Endometrial microvascular endothelial cells (primary cell): ENCODE data around the gene DOCK2. TPM values are rescaled to one million over a fixed set of nuclear protein-coding genes. Genes with fewer than 3 reads are reported as not detected.
"Not testable (repeated sequence)": the region's sequence is repeated elsewhere in the genome, so short reads cannot be mapped to it uniquely, and the experiment has no call there.

Experiments
- in situ Hi-C: cut with HindIII; loops from 2 replicates; pipeline ENCODE4 v1.10.0; 2017; ENCODE audit warnings: low sequenced_read_pairs, low pct_unique_long_range_greater_than_20kb; ENCODE audit errors: inconsistent ontology term
- total RNA-seq: library from RNA; depleted of rRNA; stranded (reverse); fragments of >200 nt; gene quantifications from one replicate; pipeline ENCODE4 v1.2.3, GENCODE V29; 2015; ENCODE audit errors: inconsistent ontology term

The DOCK2 gene
- total RNA-seq, result not detected

DNA sequence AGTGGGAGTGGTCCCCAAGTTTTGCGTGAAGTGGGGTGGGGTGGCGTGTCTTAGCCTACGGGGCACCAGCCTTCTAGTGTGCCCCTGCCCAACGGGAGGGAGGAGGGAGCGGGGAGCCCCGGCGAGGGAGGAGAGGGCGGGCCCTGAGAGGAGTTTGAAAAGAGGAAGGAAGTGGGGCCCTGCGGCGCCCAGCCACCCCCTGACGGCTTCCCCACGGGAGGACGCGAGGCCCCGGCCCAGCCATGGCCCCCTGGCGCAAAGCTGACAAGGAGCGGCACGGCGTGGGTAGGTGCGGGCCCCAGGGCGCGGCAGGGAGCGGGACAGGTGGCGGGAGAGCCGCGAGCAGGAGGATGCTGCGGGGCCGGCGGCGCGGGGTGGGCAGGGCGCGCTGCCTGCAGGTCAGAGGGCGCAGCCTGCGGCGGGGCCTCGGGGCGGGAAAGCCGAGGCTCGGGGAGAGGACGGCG, at the start of gene DOCK2:
Gene DOCK2 (plus strand): TSS at position 191 of the 464 bp plus-strand sequence. CDS start 52 bp downstream, at position 243.
- in situ Hi-C loops, result no loop called here

DNA sequence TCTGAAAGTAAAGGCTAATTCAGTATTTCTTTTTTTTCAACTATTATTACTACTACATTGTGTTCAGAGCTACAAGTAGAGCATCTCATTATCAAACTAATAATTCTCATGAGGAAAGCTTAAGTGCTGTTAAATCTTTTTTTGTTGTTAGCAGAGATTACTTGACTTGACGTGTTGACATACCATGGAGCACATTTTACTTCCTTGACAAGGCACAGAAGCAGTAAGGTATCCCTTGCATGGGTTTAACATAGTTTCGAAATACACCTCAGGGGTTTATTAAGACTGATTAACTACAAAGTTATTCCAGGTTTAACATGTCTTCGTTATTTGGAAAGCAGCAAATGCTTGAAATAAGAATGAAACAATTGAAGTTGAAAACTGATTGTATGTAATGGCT, 46.5 kb upstream of the DOCK2 start:
- in situ Hi-C loops, result no loop called here

DNA sequence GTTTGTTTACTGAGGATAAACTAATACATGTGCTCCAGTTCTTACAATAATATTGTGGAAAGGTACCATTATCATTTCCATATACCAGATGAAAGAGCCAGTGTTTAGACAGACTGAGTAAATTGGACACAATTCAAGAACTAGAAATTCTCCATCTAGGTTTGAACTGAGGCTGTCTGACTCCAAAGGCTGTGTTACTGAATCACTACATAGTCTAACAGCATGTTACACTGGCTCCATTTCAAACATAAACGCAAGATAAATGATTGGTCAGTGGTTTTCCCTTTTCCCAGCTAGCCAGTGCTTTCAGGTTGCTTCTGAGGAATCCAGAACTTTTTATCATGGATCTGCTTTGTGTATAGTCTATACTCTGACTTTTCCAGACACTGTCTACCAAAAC, 45.4 kb upstream of the DOCK2 start:
- in situ Hi-C loops, result no loop called here

DNA sequence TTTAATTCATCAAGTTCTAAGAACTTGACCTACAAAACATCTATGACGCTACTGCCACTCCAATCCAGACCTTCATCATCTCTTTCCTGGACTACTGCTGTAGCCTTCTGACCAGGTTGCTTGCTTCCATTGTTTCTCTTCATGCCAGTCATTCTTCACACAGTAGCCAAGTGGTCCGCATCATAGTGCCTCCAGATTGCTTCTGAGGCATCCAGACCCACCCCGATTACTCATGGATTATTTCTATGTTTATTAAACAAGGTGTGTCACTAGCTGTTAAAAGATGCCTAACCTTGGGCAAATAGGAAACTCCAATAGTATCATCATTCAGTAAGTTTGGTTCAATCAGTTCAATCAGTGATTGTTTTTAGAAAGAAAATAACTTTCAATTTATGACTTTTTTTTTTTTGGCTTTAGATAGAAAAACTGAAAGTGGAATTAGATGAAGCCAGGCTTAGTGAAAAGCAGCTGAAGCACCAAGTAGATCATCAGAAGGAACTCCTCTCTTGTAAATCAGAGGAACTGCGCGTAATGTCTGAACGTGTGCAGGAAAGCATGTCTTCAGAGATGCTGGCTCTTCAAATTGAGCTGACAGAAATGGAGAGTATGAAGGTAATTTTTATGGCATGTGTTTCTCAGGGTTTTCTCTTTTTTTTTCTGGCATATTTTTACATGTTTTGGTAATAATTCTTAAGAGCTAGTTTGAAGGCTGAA, 44.0 kb upstream of the DOCK2 start:
- in situ Hi-C loops, result no loop called here

DNA sequence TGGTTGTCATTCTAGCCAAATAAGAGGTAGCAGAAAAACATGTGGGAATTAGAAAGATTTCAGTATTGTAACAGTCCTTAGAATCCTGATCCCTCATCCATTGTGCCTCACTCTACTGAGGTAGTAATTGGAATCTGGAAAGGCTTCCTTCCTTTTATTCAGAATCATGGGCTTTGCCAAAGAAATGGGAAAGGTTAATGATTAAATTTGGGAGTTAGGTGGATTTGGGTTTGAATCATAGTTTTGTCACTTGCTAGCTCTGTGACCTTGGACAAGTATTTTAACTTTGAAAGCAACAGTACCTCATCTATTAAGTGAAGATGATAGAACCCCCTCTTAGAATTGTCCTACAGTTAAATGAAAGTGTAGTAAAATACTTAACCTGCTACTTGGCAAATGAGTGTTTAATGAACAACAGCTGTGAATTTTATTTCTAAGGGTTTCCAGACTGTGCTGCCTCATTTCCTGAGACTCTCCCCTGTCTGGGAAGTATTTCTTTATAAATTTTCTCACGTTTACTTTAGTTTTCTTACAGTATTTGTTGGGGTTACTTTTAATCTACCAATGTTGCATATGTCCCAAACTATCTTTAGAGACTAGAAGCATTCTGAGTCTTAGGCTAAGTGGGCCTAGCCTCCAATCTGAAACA, 41.8 kb upstream of the DOCK2 start:
- in situ Hi-C loops, result no loop called here

DNA sequence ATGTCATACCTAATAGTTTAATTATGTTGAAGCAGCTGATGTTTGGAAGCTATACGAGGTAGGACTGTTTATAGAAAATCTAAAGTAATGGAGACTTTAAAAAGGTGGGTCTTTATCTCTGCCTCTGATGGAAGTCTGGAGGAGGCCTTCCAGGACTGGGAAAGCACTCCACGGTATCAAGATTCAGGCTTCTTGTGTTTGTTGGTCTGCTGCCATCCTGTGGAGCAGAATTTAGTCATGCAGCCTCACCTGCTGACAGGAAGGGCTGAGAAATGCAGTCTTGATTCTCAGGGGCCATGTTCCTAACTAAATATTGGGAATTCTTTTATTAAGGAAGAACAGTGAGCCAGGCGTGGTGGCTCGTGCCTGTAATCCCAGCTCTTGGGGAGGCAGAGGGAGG, 37.6 kb upstream of the DOCK2 start:
- in situ Hi-C loops, result no loop called here

DNA sequence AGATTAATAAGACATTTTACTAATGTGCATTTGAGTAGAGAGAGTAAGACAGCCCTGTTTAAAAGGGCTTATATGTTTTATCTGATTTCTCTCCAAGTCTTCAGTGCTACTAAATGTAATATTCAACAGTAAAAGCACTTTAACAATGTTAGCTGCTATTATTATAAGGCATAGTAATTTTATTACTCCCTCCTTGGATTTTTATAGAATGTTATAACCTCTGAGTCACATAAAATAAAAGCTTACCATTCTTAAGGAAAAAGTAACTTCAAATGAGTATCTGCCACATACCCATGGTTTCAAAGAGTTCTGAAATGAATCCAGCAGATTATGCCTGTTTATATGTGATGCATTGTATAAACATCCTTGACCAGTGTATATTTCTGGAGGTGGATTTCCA, 34.5 kb upstream of the DOCK2 start:
- in situ Hi-C loops, result no loop called here

DNA sequence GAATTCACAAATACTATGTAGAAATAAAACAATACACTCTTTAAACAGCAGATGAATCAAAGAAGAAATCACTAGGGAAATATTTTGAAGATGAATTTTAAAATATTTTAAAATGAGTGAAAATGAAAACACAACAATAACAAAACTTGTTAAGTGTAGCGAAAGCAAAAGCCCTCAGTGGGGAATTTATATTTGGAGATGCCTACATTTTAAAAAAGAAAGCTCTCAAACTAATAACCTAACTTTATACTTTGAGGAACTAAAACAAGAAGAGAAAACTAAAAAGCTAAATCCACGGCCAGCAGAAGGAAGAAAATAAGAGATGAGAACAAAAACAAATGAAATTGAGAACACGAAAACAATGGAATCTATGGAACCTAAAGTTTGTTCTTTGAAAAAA, 30.8 kb upstream of the DOCK2 start:
- in situ Hi-C loops, result no loop called here

DNA sequence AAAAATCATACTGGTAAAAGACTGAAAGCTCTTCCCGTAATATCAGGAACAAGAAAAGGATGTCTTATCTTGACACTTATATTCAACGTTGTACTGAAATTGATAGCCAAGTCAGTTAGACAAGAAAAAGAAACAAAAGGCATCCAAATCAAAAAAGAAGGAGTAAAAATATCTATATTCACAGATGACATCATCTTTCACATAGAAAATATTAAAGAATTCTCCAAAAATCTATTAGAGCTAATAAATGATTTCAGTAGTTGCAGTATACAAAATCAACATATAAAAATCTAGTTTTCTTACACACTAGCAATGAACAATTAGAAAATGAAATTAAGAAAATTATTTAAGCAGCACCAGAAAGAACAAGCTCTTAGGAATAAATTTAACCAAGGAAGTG, 29.2 kb upstream of the DOCK2 start:
- in situ Hi-C loops, result no loop called here

DNA sequence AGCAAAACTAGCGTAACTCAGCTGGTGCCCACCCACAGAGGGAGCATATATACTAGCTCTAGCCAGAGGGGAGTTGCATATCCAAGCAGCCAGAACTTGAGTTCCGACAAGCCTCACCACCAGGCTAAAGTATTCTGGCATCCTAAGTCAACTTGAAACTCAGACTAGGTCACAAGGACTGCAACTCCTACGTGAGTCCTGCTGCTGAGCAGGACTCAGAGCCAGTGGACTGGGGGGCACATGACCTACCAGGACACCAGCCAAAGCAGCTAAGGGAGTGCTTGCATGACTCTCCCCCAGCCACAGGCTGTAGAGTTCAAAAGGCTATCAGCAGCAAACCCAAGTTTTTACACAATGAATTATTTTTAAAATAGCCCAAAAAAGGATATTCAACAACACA, 27.4 kb upstream of the DOCK2 start:
- in situ Hi-C loops, result no loop called here

DNA sequence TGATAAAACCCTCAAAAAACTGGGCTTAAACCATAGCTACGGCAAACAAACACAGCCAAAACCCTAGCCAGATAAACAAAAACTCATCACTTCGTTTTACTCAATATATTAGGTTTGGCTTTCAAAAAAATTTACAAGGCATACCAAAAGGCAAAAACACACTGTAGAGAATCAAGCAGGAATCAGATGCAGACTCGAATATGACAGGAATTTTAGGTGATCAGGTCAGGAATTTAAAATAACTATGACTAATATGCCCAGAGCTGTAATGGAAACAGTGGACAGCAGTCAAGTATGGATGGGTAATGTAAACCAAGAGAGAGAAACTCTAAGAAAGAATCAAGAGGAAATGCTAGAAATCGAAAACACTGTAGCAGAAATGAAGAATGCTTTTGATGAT, 26.5 kb upstream of the DOCK2 start:
- in situ Hi-C loops, result no loop called here

DNA sequence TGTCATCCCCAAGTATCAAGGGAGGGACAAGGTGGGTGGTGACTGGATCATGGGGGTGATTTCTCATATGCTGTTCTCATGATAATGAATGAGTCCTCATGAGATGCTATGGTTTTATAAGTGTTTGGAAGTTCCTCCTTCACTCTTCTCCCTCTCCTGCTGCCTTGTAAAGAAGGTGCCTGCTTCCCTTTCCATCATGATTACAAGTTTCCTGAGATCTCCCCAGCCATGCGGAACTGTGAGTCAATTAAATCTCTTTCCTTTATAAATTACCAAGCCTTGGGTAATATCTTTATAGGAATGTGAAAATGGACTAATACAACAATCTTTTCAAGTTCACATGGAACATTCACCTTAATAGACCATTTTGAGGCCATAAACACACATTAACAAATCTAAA, 21.5 kb upstream of the DOCK2 start:
- in situ Hi-C loops, result no loop called here

DNA sequence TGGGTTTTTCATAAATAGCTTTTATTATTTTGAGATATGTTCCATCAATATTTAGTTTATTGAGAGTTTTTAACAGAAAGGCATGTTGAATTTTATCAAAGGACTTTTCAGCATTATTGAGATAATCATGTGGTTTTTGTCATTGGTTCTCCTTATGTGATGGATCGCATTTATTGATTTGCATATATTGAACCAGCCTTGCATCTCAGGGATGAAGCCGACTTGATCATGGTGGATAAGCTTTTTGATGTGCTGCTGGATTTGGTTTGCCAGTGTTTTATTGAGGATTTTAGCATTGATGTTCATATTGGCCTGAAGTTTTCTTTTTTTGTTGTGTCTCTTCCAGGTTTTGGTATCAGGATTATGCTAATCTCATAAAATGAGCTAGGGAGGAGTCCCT, 12.8 kb upstream of the DOCK2 start:
- in situ Hi-C loops, result not testable (repeated sequence)

DNA sequence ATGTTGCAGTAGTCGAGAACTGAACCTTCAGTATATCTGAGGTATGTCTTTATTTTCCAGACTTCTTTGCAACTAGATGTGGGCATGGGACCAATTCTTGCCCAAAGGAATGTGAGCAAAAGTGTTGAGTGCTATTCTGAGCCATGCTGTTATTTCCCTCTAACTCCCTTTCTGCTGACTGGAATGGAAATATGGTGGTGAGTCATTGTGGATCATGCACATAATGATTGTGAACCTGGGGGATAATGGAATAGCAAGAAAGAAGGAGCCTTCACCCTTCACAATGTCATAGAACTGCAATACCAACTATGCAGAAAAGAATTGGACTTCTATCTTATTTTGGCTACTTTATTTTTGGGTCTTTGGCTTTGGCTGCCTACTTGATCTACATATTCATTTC, 10.3 kb upstream of the DOCK2 start:
- in situ Hi-C loops, result no loop called here

DNA sequence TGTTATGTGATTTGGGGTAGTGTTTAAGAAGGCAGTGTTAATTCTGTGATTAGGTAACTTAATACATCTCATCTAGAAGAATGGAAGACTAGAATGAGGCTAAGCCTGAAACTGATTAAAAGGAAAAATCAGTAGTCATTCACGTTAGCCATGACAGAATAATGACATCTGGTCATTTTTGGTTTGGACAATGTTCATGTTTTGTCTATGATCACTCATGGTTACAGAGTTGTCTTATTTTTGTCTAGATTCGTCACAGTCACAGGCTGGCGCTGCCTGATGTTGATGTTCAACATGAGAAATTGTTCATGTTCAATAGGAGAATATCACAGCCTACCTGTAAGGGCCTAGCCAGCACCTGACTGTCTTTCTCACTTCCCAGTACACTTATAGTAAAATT, 9.5 kb upstream of the DOCK2 start:
- in situ Hi-C loops, result no loop called here

DNA sequence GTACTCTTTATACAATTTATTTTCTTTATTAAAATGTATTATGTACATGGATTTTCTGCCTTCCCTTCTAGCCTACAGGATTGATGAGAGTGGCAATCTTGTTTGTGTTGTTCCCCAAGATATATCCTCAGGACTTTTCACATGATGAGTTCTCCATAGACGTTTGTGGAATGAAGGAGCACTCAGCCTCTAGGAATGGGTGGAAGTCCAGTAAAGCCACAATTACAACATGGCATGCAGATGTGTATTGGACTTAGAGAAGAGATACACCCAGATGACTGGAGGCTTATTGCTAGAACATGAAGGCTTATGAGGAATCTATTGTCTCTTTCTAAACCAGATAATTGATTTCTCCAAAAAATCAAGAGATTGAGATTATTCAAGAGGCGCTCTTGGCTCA, 8.2 kb upstream of the DOCK2 start:
- in situ Hi-C loops, result no loop called here

DNA sequence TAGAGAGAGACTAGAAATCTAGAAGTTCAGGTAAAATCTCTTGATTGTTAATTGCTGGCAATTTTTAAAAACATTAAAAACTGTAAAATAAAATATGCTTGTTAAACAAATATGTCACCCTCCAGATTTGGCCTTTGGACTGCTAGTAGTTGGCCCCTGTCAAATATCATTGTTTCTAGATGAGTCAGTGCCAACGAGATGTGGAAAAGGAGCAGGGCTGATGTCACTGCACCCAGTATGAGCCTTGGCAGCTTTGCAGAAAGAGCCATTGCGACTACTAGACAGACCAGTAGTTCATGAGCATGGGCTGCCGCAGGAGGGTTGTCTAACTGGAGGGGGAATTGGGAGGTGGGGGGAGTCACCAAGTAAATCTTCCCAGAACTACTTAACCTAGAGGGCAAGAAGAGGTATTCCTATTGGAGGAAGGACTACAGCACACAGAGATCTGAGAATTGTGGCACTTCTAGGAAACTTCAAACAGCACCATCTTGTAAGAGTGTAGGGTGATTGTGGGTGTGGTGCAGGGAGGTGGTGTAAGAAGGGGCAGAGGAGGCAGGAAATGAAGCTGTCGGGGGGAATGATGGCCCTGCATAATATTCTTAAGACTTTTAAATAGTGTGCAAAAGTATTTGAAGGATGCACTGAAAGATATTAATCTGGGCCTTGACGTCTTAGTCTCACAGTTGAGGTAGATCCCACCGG, 7.1 kb upstream of the DOCK2 start:
- in situ Hi-C loops, result no loop called here

DNA sequence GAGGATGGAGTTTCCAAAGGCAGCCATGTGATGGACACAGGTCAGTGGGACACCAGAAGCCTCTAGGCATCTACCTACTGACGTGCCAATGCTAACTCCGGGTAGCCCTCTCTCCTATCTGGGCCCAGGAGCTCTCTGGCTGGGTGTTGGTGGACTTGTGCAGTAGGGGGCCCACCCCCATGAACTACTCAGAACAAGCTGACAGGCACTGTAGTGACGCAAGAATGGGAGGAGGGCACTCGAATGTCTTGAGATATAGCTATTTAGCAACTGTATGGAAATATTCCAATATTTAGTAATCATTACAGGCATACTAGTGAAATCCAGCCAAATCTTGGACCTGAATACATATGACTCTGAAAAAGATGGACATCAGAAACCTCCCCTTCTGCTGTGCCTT, 5.7 kb upstream of the DOCK2 start:
- in situ Hi-C loops, result no loop called here

DNA sequence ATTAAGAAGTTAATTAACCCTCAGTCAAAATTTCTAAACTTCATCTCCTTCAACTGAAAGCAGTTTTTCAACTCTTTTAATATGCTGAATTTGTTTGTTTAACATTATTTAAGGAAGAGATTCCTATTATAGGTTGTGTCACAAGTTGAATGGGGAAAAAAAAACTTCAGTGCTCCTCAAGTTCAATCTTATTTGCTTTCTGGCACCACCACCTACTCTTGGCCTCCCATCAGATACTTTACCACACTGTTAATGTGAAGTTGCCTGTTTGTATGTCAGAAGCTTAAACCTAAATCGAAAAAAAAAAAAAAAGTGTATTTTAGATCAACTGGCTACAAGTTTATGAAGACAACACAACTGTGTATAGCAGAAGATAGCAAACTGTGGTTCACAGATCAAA, 4.1 kb upstream of the DOCK2 start:
- in situ Hi-C loops, result no loop called here

DNA sequence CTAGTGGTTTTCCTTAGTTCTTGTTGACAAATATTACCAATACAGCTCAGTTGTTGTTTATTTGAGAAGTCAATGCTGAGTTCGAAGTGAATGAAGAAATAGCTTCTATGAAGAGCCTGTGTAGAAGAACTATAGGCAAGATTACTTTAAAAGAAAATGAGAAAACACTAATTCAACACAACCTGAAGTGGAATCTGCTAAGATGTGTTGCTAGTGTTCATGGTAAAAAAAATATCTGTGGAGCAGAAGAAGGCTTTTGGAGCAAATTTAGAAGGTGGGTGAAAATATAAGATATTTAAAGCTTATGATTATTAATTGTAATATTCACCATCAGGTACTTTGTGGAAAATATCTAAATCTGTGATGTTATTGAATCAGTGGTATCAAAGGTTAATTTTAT, 2.5 kb upstream of the DOCK2 start:
- in situ Hi-C loops, result no loop called here
